NCI-H446 treated with DMSO at 0.1 percent for 48 hours (cell line): ENCODE results near the gene RPL14.
A peak's percentile ranks its signal among the peaks of the same experiment; 100 is the strongest.
"Not testable (repeated sequence)": the region's sequence is repeated elsewhere in the genome, so short reads cannot be mapped to it uniquely, and the experiment has no call there.

ENCODE experiments used
- DNase-seq: peaks from one replicate; lab custom pipeline; 2025; lab: John Stamatoyannopoulos, UW

Gene RPL14

GRCh38 chr3:40456940-40457823 is at the start of gene RPL14:
Gene RPL14 (plus strand): TSS chr3:40457339. CDS start chr3:40457472, 133 bp downstream.
- peak; percentile 78 for DNase-seq

GRCh38 chr3:40407611-40408010 is 49.5 kb upstream of the RPL14 start:
- DNase-seq: no peak

- no peak for DNase-seq
Measured at GRCh38 chr3:40414270-40414669, 42.9 kb upstream of the RPL14 start.

- DNase-seq: no peak
Measured at GRCh38 chr3:40417845-40418543, 39.1 kb upstream of the RPL14 start.

- DNase-seq: no peak
Measured at GRCh38 chr3:40422861-40423260, 34.3 kb upstream of the RPL14 start.

- no peak for DNase-seq
Measured at GRCh38 chr3:40427045-40427669, 30.0 kb upstream of the RPL14 start.

GRCh38 chr3:40432793-40433192 is 24.3 kb upstream of the RPL14 start:
- DNase-seq: no peak

- DNase-seq: no peak
Measured at GRCh38 chr3:40437889-40438288, 19.2 kb upstream of the RPL14 start.

- DNase-seq: no peak
Measured at GRCh38 chr3:40445062-40445461, 12.1 kb upstream of the RPL14 start.

- DNase-seq: no peak
Measured at GRCh38 chr3:40445880-40446279, 11.3 kb upstream of the RPL14 start.

GRCh38 chr3:40450438-40450837 is 6.7 kb upstream of the RPL14 start:
- no peak for DNase-seq

GRCh38 chr3:40451551-40451950 is 5.6 kb upstream of the RPL14 start:
- DNase-seq: no peak

- DNase-seq: no peak
Measured at GRCh38 chr3:40452057-40452456, 5.1 kb upstream of the RPL14 start.

- no peak for DNase-seq
Measured at GRCh38 chr3:40452562-40452875, 4.6 kb upstream of the RPL14 start.

- peak; percentile 96 for DNase-seq
Measured at GRCh38 chr3:40452876-40453730, 4.0 kb upstream of the RPL14 start.

GRCh38 chr3:40453933-40454332 is 3.2 kb upstream of the RPL14 start:
- no peak for DNase-seq

- DNase-seq: no peak
Measured at GRCh38 chr3:40455328-40455727, 1.8 kb upstream of the RPL14 start.

GRCh38 chr3:40456279-40456939 is 730 bp upstream of the RPL14 start:
- DNase-seq: no peak

- DNase-seq: no peak
Measured at GRCh38 chr3:40458473-40458872, 1.3 kb downstream of the RPL14 start.

- DNase-seq: not testable (repeated sequence)
Measured at GRCh38 chr3:40460481-40460880, 3.3 kb downstream of the RPL14 start.

- no peak for DNase-seq
Measured at GRCh38 chr3:40461161-40461560, 4.0 kb downstream of the RPL14 start.
